Gastroesophageal sphincter (tissue), 4 donors: ENCODE measurements around the gene PNO1. TPM values are rescaled to one million over a fixed set of nuclear protein-coding genes. Genes with fewer than 3 reads are reported as not detected.
A peak's percentile ranks its signal among the peaks of the same experiment; 100 is the strongest.

Source experiments
- ATAC-seq: fragments of 150-250 bp; one replicate; pipeline ENCODE4 v1.9.1; 2016; ENCODE audit warnings: mild to moderate bottlenecking, moderate library complexity
- H3K27ac ChIP-seq, 4 donors: fragments of 200-600 bp; sonication (generic) in 3 of 4; 1 replicate in 3 of 4; 2 replicates in 1 of 4; pipeline ENCODE4 v1.5.1; 2016 to 2019
- H3K27me3 ChIP-seq: fragments of 200-600 bp; sonication (generic); one replicate; pipeline ENCODE4 v1.5.1; 2019
- H3K36me3 ChIP-seq, 2 donors: fragments of 200-600 bp; sonication (generic); one replicate each; pipeline ENCODE4 v1.5.1; 2019; ENCODE audit warnings: control low read depth in 1 of 2
- H3K4me1 ChIP-seq, 3 donors: fragments of 200-600 bp; sonication (generic); 1 replicate in 2 of 3; 2 replicates in 1 of 3; pipeline ENCODE4 v1.5.1; 2016 to 2019; ENCODE audit warnings: control low read depth in 2 of 3
- H3K4me3 ChIP-seq, 2 donors: fragments of 200-600 bp; sonication (generic); one replicate each; pipeline ENCODE4 v1.5.1; 2019; ENCODE audit warnings: mild to moderate bottlenecking in 1 of 2, moderate library complexity in 1 of 2
- H3K9me3 ChIP-seq, 3 donors: fragments of 200-600 bp; sonication (generic); one replicate each; pipeline ENCODE4 v1.5.1; 2017 to 2019; ENCODE audit warnings: control low read depth in 2 of 3
- CTCF ChIP-seq, 4 experiments: fragments of 200-600 bp in 2 of 4; fragments of 450-650 bp in 2 of 4; sonication (generic) in 1 of 4; IDR thresholded peaks; one replicate each; pipeline ENCODE4 v1.5.1; 2017 to 2019; ENCODE audit warnings: antibody characterized with exemption in 4 of 4, mild to moderate bottlenecking in 2 of 4, moderate library complexity in 2 of 4
- EP300 ChIP-seq: sonication (generic); formaldehyde crosslinking; IDR thresholded peaks from one replicate; pipeline ENCODE4 v1.6.1; 2017; ENCODE audit warnings: antibody characterized with exemption, mild to moderate bottlenecking
- POLR2A ChIP-seq, 2 donors: fragments of 450-650 bp; IDR thresholded peaks; one replicate each; pipeline ENCODE4 v1.6.1; 2017; ENCODE audit warnings: antibody characterized with exemption in 2 of 2, mild to moderate bottlenecking in 2 of 2, moderate library complexity in 1 of 2
- POLR2AphosphoS5 ChIP-seq: sonication (generic); formaldehyde crosslinking; IDR thresholded peaks from one replicate; pipeline ENCODE4 v1.6.1; 2017; ENCODE audit warnings: antibody characterized with exemption
- WGBS, 2 donors: methylation state at CpG; one replicate each; pipeline ENCODE4 v1.1.5; 2018; ENCODE audit warnings: low coverage in 1 of 2; 5-methylcytosine and 5-hydroxymethylcytosine counted together
- total RNA-seq, 4 donors: library from RNA; depleted of rRNA; stranded (reverse); fragments of >200 nt; gene quantifications; one replicate each; pipeline ENCODE4 v1.1.0, GENCODE V29; 2016

Gene PNO1
- total RNA-seq, 4 donors from 2014 or later: 11.7 to 25.3 (median 19.3) TPM

- no peak overlapping the region for H3K4me3 ChIP-seq
- H3K27ac ChIP-seq: peak overlapping the region in 2 of 4 donors; percentile 15 to 35
- H3K4me1 ChIP-seq: peaks cover 0 to 73% (median 16%) of the 10 kb centered on the region in 3 donors
- no peak for TF ChIP-seq POLR2AphosphoS5
- TF ChIP-seq CTCF (IDR thresholded peaks at IDR 0.05): no peak
- TF ChIP-seq EP300: no peak
- TF ChIP-seq POLR2A (IDR thresholded peaks at IDR 0.05): no peak
- no peaks in the 10 kb centered on the region for H3K36me3 ChIP-seq
- ATAC-seq: no peak
- no peaks in the 10 kb centered on the region for H3K9me3 ChIP-seq
- H3K27me3 ChIP-seq: no peaks in the 10 kb centered on the region
These were observed 37.4 kb downstream of the PNO1 start for GRCh38 chr2:68195096-68195495.

GRCh38 chr2:68196120-68196716 lies 38.5 kb downstream of the PNO1 start:
- peaks cover 0 to 68% (median 16%) of the 10 kb centered on the region in 3 donors for H3K4me1 ChIP-seq

GRCh38 chr2:68200157-68200787 lies 42.6 kb downstream of the PNO1 start:
- H3K4me3 ChIP-seq: no peak overlapping the region
- H3K27ac ChIP-seq: no peak overlapping the region
- H3K9me3 ChIP-seq: no peaks in the 10 kb centered on the region
- ATAC-seq: no peak
- TF ChIP-seq EP300: no peak
- TF ChIP-seq CTCF (IDR thresholded peaks at IDR 0.05): no peak
- no peak for TF ChIP-seq POLR2AphosphoS5
- TF ChIP-seq POLR2A (IDR thresholded peaks at IDR 0.05): no peak
- peaks cover 0 to 48% (median 9%) of the 10 kb centered on the region in 3 donors for H3K4me1 ChIP-seq
- WGBS, 2 donors: 81 to 86% methylated on average over 4 of the region's 4 CpGs
- no peaks in the 10 kb centered on the region for H3K36me3 ChIP-seq
- no peaks in the 10 kb centered on the region for H3K27me3 ChIP-seq

More at GRCh38 chr2:68196120-68196716, 38.5 kb downstream of the PNO1 start:
- WGBS, 2 donors: 32 to 91% methylated on average over 4 of the region's 4 CpGs
- ATAC-seq: peak; percentile 25
- no peaks in the 10 kb centered on the region for H3K9me3 ChIP-seq
- H3K36me3 ChIP-seq: no peaks in the 10 kb centered on the region
- no peak overlapping the region for H3K4me3 ChIP-seq
- no peaks in the 10 kb centered on the region for H3K27me3 ChIP-seq
- no peak overlapping the region for H3K27ac ChIP-seq
- TF ChIP-seq EP300: no peak
- peak in 2 of 4 experiments; percentile 74 to 79 for TF ChIP-seq CTCF (IDR thresholded peaks at IDR 0.05)

GRCh38 chr2:68203587-68203986 lies 45.9 kb downstream of the PNO1 start:
- 0 to 36% methylated on average over 1 to 3 of the region's 3 CpGs for WGBS, 2 donors
- Histone ChIP-seq H3K36me3 (no peaks in the 10 kb centered on the region), H3K4me1 (peaks cover 0 to 54% (median 14%) of the 10 kb centered on the region in 3 donors), H3K27me3 (no peaks in the 10 kb centered on the region), H3K9me3 (no peaks in the 10 kb centered on the region), H3K4me3 (no peak overlapping the region), H3K27ac (no peak overlapping the region)
- TF ChIP-seq POLR2AphosphoS5 (no peak), EP300 (no peak), POLR2A (IDR thresholded peaks at IDR 0.05) (no peak), CTCF (IDR thresholded peaks at IDR 0.05) (no peak)
- no peak for ATAC-seq

- Histone ChIP-seq H3K4me1 (peaks cover 0 to 50% (median 14%) of the 10 kb centered on the region in 3 donors), H3K27ac (no peak overlapping the region), H3K36me3 (peaks cover 0 to under 1% of the 10 kb centered on the region in 2 donors), H3K9me3 (no peaks in the 10 kb centered on the region), H3K27me3 (no peaks in the 10 kb centered on the region), H3K4me3 (no peak overlapping the region)
- no peak for ATAC-seq
- TF ChIP-seq POLR2A (IDR thresholded peaks at IDR 0.05) (no peak), EP300 (no peak), POLR2AphosphoS5 (no peak), CTCF (IDR thresholded peaks at IDR 0.05) (no peak)
These were observed 49.1 kb downstream of the PNO1 start for GRCh38 chr2:68206793-68207192.
